Measurements from ENCODE around the gene LRRC9. TPM values are rescaled to one million over a fixed set of nuclear protein-coding genes. Genes with fewer than 3 reads are reported as not detected.
A peak's percentile ranks its signal among the peaks of the same experiment; 100 is the strongest.

LRRC9 gene
- total and polyA plus RNA-seq, 2 of the 13 experiments (the other 11 are each of a cell fraction or from before 2014, with no cell fraction given): 0.08 to 0.18 TPM

GRCh38 chr14:59998564-59998963 is 78.6 kb downstream of the LRRC9 start:
- H3K27me3 ChIP-seq (ENCODE audit: control insufficient read depth in 1 of 2, insufficient read depth in 2 of 2, low read length in 2 of 2): no peaks in the 10 kb centered on the region
- H3K4me2 ChIP-seq (ENCODE audit: low read depth, low read length): no peak overlapping the region
- no peaks in the 10 kb centered on the region for H3K36me3 ChIP-seq (replicated peaks in 1 of 2; ENCODE audit: control insufficient read depth in 1 of 2, insufficient read depth in 2 of 2, low read length in 2 of 2)
- no peaks in the 10 kb centered on the region for H3K79me2 ChIP-seq (ENCODE audit: insufficient read depth, low read length)
- H4K20me1 ChIP-seq (ENCODE audit: insufficient read depth, low read length): no peaks in the 10 kb centered on the region
- ChIA-PET POLR2A (no interaction called here), CTCF (ENCODE audit: low intra/inter-chr PET ratio, low total read pairs) (no interaction called here)
- H2AFZ ChIP-seq (ENCODE audit: low read length): no peak overlapping the region
- H3K4me1 ChIP-seq (ENCODE audit: insufficient read depth, low read length): peaks cover 8% of the 10 kb centered on the region; the same call in 1 of the 2 replicates
- in situ Hi-C loops (cut with HindIII; ENCODE audit: extremely low pct_ligation_motif_present, low pct_unique_long_range_greater_than_20kb) (no loop called here), intact Hi-C loops (cut with micrococcal nuclease; ENCODE audit: unreplicated experiment) (no loop called here)
- no peak for TF ChIP-seq SMC3 (IDR thresholded peaks at IDR 0.05; ENCODE audit: low read length)
- TF ChIP-seq CCDC6 (CRISPR knock-in tag; IDR thresholded peaks at IDR 0.05): no peak
- TF ChIP-seq, protein P1, sequence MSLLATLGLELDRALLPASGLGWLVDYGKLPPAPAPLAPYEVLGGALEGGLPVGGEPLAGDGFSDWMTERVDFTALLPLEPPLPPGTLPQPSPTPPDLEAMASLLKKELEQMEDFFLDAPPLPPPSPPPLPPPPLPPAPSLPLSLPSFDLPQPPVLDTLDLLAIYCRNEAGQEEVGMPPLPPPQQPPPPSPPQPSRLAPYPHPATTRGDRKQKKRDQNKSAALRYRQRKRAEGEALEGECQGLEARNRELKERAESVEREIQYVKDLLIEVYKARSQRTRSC (CRISPR knock-in tag; IDR thresholded peaks at IDR 0.05; ENCODE audit: low read depth): no peak
- TF ChIP-seq ZNF546 (CRISPR knock-in tag; conservative IDR thresholded peaks at IDR 0.05): no peak
- TF ChIP-seq NFIB (CRISPR knock-in tag; IDR thresholded peaks at IDR 0.05; ENCODE audit: borderline replicate concordance): no peak
- WGBS (ENCODE audit: low lambda C conversion rate): 88% methylated on average over 1 of the region's 1 CpG
- no TSS peak for BruUV-seq (replicated peaks)
- no peak overlapping the region for H3K4me3 ChIP-seq (replicated peaks in 1 of 3; ENCODE audit: insufficient read depth in 1 of 3, low read depth in 2 of 3, low read length in 3 of 3)
- H3K9me3 ChIP-seq (ENCODE audit: low read length): no peaks in the 10 kb centered on the region
- no peak overlapping the region for H3K27ac ChIP-seq (ENCODE audit: extremely low read length, insufficient read depth, low read length)
- ATAC-seq (no peak), FAIRE-seq (no peak), DNase-seq (ENCODE audit: low spot score) (no peak)
- no peak overlapping the region for H3K9ac ChIP-seq (ENCODE audit: insufficient read depth, low read depth, low read length)

GRCh38 chr14:60002819-60003492 is 83.0 kb downstream of the LRRC9 start:
- DNase-seq (ENCODE audit: low spot score) (peak; percentile 0), FAIRE-seq (no peak), ATAC-seq (peak; percentile 55)
- ChIA-PET CTCF (ENCODE audit: low intra/inter-chr PET ratio, low total read pairs) (no interaction called here), POLR2A (no interaction called here)
- H3K4me3 ChIP-seq (replicated peaks in 1 of 3; ENCODE audit: insufficient read depth in 1 of 3, low read depth in 2 of 3, low read length in 3 of 3): no peak overlapping the region
- no TSS peak for BruUV-seq (replicated peaks)
- H4K20me1 ChIP-seq (ENCODE audit: insufficient read depth, low read length): no peaks in the 10 kb centered on the region
- no peak overlapping the region for H2AFZ ChIP-seq (ENCODE audit: low read length)
- intact Hi-C loops (cut with micrococcal nuclease; ENCODE audit: unreplicated experiment): no loop called here
- H3K36me3 ChIP-seq (replicated peaks in 1 of 2; ENCODE audit: control insufficient read depth in 1 of 2, insufficient read depth in 2 of 2, low read length in 2 of 2): no peaks in the 10 kb centered on the region
- no peak overlapping the region for H3K9ac ChIP-seq (ENCODE audit: insufficient read depth, low read depth, low read length)
- no peak overlapping the region for H3K4me2 ChIP-seq (ENCODE audit: low read depth, low read length)
- H3K27ac ChIP-seq (ENCODE audit: extremely low read length, insufficient read depth, low read length): no peak overlapping the region
- H3K79me2 ChIP-seq (ENCODE audit: insufficient read depth, low read length): no peaks in the 10 kb centered on the region
- in situ Hi-C loops (cut with HindIII; ENCODE audit: extremely low pct_ligation_motif_present, low pct_unique_long_range_greater_than_20kb): no loop called here
- H3K4me1 ChIP-seq (ENCODE audit: insufficient read depth, low read length): peaks cover 15% of the 10 kb centered on the region; the same call in 1 of the 2 replicates
- WGBS (ENCODE audit: low lambda C conversion rate): 34% methylated on average over 2 of the region's 2 CpGs
- no peaks in the 10 kb centered on the region for H3K9me3 ChIP-seq (ENCODE audit: low read length)
- no peaks in the 10 kb centered on the region for H3K27me3 ChIP-seq (ENCODE audit: control insufficient read depth in 1 of 2, insufficient read depth in 2 of 2, low read length in 2 of 2)
- TF ChIP-seq ARID5B (CRISPR knock-in tag; IDR thresholded peaks at IDR 0.05) (no peak), KMT2B (CRISPR knock-in tag; IDR thresholded peaks at IDR 0.05) (no peak), ZZZ3 (CRISPR knock-in tag; IDR thresholded peaks at IDR 0.05; ENCODE audit: borderline replicate concordance) (no peak), ZNF180 (CRISPR knock-in tag; IDR thresholded peaks at IDR 0.05; ENCODE audit: borderline replicate concordance, low read depth) (no peak), ZBTB1 (CRISPR knock-in tag; IDR thresholded peaks at IDR 0.05; ENCODE audit: borderline replicate concordance) (no peak), ZNF263 (CRISPR knock-in tag; IDR thresholded peaks at IDR 0.05) (no peak), GLI4 (CRISPR knock-in tag; IDR thresholded peaks at IDR 0.05; ENCODE audit: borderline replicate concordance) (no peak), KDM5B (CRISPR knock-in tag; IDR thresholded peaks at IDR 0.05; ENCODE audit: borderline replicate concordance) (no peak), ZNF660 (CRISPR knock-in tag; IDR thresholded peaks at IDR 0.05; ENCODE audit: borderline replicate concordance, low read depth) (no peak)

All from HepG2 (cell line).